Activated B cell treated with CpG ODN at 0.5 μM for 24 hours (primary cell): Measurements from ENCODE around the gene DFFB. TPM values are rescaled to one million over a fixed set of nuclear protein-coding genes. Genes with fewer than 3 reads are reported as not detected.

Experiments
- ATAC-seq: fragments of 200-7000 bp; cut with Tn5 transposase; one replicate; pipeline ENCODE4 v1.10.0; 2021; ENCODE audit warnings: low read depth, mild to moderate bottlenecking, moderate library complexity
- CTCF ChIA-PET: fragments of 350-600 bp; sonication (Branson Sonifier 250); formaldehyde crosslinking; loops from one replicate; lab custom pipeline; 2021; ENCODE audit warnings: antibody characterized with exemption; lab: Charles Lee
- POLR2A ChIA-PET: fragments of 350-600 bp; sonication (Branson Sonifier 250); formaldehyde crosslinking; loops from one replicate; lab custom pipeline; 2021; ENCODE audit warnings: antibody characterized with exemption; lab: Charles Lee
- DNase-seq: peaks from one replicate; pipeline ENCODE4 v3.0.0; 2022
- H3K27ac Mint-ChIP-seq: one replicate; pipeline ENCODE4 v1.8.0; 2020; ENCODE audit warnings: mixed read lengths
- H3K27me3 Mint-ChIP-seq: one replicate; pipeline ENCODE4 v1.8.0; 2021; ENCODE audit warnings: mixed read lengths
- H3K36me3 Mint-ChIP-seq: one replicate; pipeline ENCODE4 v1.8.0; 2021; ENCODE audit warnings: low read depth, mixed read lengths
- H3K4me1 Mint-ChIP-seq: one replicate; pipeline ENCODE4 v1.8.0; 2021; ENCODE audit warnings: mixed read lengths
- H3K4me3 Mint-ChIP-seq: one replicate; pipeline ENCODE4 v1.8.0; 2020; ENCODE audit warnings: mild to moderate bottlenecking, mixed read lengths
- H3K9me3 Mint-ChIP-seq: one replicate; pipeline ENCODE4 v1.8.0; 2020; ENCODE audit warnings: mixed read lengths
- CTCF ChIP-seq: fragments of 200-600 bp; IDR thresholded peaks from one replicate; pipeline ENCODE4 v1.8.0; 2022; ENCODE audit warnings: antibody characterized with exemption, mild to moderate bottlenecking
- intact Hi-C: fragments of 100-400 bp; cut with micrococcal nuclease; formaldehyde crosslinking; loops from one replicate; pipeline ENCODE4 v1.15.1; 2024
- total RNA-seq: library from RNA; stranded (reverse); gene quantifications from 2 replicates; pipeline ENCODE4 v1.2.3, GENCODE V29; 2022

Gene DFFB
- total RNA-seq, 1 donor from 2014 or later, result 10.5 TPM

GRCh38 chr1:3911981-3912808 lies 54.9 kb downstream of the DFFB start:
- Mint-ChIP-seq H3K4me1 (peaks cover 23% of the 10 kb centered on the region), H3K4me3 (no peak overlapping the region), H3K9me3 (no peaks in the 10 kb centered on the region), H3K36me3 (no peaks in the 10 kb centered on the region), H3K27ac (no peak overlapping the region), H3K27me3 (peaks cover 3% of the 10 kb centered on the region)
- ChIA-PET CTCF (interaction anchor here (1.0 to 1.4 kb wide), 3 partner anchors 10 to 1833 kb away, joined by 3 to 10 read pairs (median 4); no protein-coding TSS in a partner anchor), POLR2A (no interaction called here)
- intact Hi-C loops, result loop anchor here (1.0 to 5.0 kb wide), 3 partner anchors 135 to 740 kb away; no protein-coding TSS in a partner anchor
- ATAC-seq (no peak), DNase-seq (no peak)
- TF ChIP-seq CTCF, result no peak

- POLR2A ChIA-PET, result no interaction called here
- CTCF ChIA-PET, result no interaction called here
- DNase-seq (no peak), ATAC-seq (no peak)
- intact Hi-C loops, result loop anchor here (5.0 kb wide), 2 partner anchors 134 to 149 kb away; no protein-coding TSS in a partner anchor
- Mint-ChIP-seq H3K9me3 (no peaks in the 10 kb centered on the region), H3K27ac (no peak overlapping the region), H3K4me3 (no peak overlapping the region), H3K27me3 (peaks cover 3% of the 10 kb centered on the region), H3K36me3 (no peaks in the 10 kb centered on the region), H3K4me1 (peaks cover 23% of the 10 kb centered on the region)
- TF ChIP-seq CTCF, result no peak
Measured at GRCh38 chr1:3912809-3913685, 55.8 kb downstream of the DFFB start.

GRCh38 chr1:3914331-3914851 lies 57.1 kb downstream of the DFFB start:
- ChIA-PET CTCF (no interaction called here), POLR2A (no interaction called here)
- TF ChIP-seq CTCF, result no peak
- H3K27me3 Mint-ChIP-seq, result peaks cover 3% of the 10 kb centered on the region
- peaks cover 3% of the 10 kb centered on the region for H3K9me3 Mint-ChIP-seq
- DNase-seq (no peak), ATAC-seq (no peak)
- peaks cover 19% of the 10 kb centered on the region for H3K4me1 Mint-ChIP-seq
- H3K36me3 Mint-ChIP-seq, result no peaks in the 10 kb centered on the region
- H3K27ac Mint-ChIP-seq, result no peak overlapping the region
- H3K4me3 Mint-ChIP-seq, result no peak overlapping the region
- intact Hi-C loops, result loop anchor here (5.0 kb wide), 2 partner anchors 133 to 148 kb away; no protein-coding TSS in a partner anchor

GRCh38 chr1:3914911-3915310 lies 57.6 kb downstream of the DFFB start:
- DNase-seq (no peak), ATAC-seq (no peak)
- peaks cover under 1% of the 10 kb centered on the region for H3K27me3 Mint-ChIP-seq
- peaks cover 15% of the 10 kb centered on the region for H3K4me1 Mint-ChIP-seq
- intact Hi-C loops, result loop anchor here (5.0 kb wide), 2 partner anchors 132 to 147 kb away; no protein-coding TSS in a partner anchor
- H3K27ac Mint-ChIP-seq, result no peak overlapping the region
- no peaks in the 10 kb centered on the region for H3K36me3 Mint-ChIP-seq
- H3K9me3 Mint-ChIP-seq, result peaks cover 3% of the 10 kb centered on the region
- POLR2A ChIA-PET, result no interaction called here
- no peak for TF ChIP-seq CTCF
- no peak overlapping the region for H3K4me3 Mint-ChIP-seq
- CTCF ChIA-PET, result no interaction called here
